MM.1S (cell line): Measurements from ENCODE around the gene CRY2.

Source experiments
- DNase-seq: peaks from one replicate; pipeline ENCODE4 v3.0.0-alpha.2; 2015
- H2AFZ ChIP-seq: fragments of 300-600 bp; sonication (generic); 2 replicates; pipeline ENCODE4 v1.6.0; 2016; ENCODE audit warnings: antibody characterized with exemption, low read length
- H3F3A ChIP-seq: fragments of 300-600 bp; sonication (generic); 2 replicates; pipeline ENCODE4 v1.6.1; 2016; ENCODE audit warnings: mild to moderate bottlenecking, antibody characterized with exemption, low read length, moderate library complexity, mixed read lengths; ENCODE audit not compliant: insufficient read depth
- H3K27ac ChIP-seq: fragments of 300-600 bp; sonication (generic); 2 replicates; pipeline ENCODE4 v1.5.1; 2016; ENCODE audit warnings: mild to moderate bottlenecking, low read length
- H3K27me3 ChIP-seq: fragments of 300-600 bp; sonication (generic); replicated peaks from 2 replicates; pipeline ENCODE4 v1.6.0; 2016; ENCODE audit warnings: low read length; ENCODE audit not compliant: insufficient read depth
- H3K36me3 ChIP-seq: fragments of 300-600 bp; sonication (generic); replicated peaks from 2 replicates; pipeline ENCODE4 v1.6.1; 2016; ENCODE audit warnings: mild to moderate bottlenecking, low read length, mixed read lengths; ENCODE audit not compliant: insufficient read depth
- H3K4me1 ChIP-seq: fragments of 300-600 bp; sonication (generic); 2 replicates; pipeline ENCODE4 v1.6.1; 2016; ENCODE audit warnings: low read length, mixed read lengths
- H3K4me2 ChIP-seq: fragments of 300-600 bp; sonication (generic); 2 replicates; pipeline ENCODE4 v1.6.0; 2016; ENCODE audit warnings: low read depth, low read length
- H3K4me3 ChIP-seq: fragments of 300-600 bp; sonication (generic); 2 replicates; pipeline ENCODE4 v1.5.1; 2016; ENCODE audit warnings: low read length, mixed read lengths
- H3K79me2 ChIP-seq: fragments of 300-600 bp; sonication (generic); 2 replicates; pipeline ENCODE4 v1.6.1; 2016; ENCODE audit warnings: mixed run types, low read length, mixed read lengths
- H3K9ac ChIP-seq: fragments of 300-600 bp; sonication (generic); 2 replicates; pipeline ENCODE4 v1.6.1; 2016; ENCODE audit warnings: low read length, mixed read lengths
- H3K9me2 ChIP-seq: fragments of 300-600 bp; sonication (generic); replicated peaks from 2 replicates; pipeline ENCODE4 v1.6.1; 2016; ENCODE audit warnings: mild to moderate bottlenecking, low read length, mixed read lengths; ENCODE audit not compliant: insufficient read depth
- H3K9me3 ChIP-seq: fragments of 300-600 bp; sonication (generic); replicated peaks from 2 replicates; pipeline ENCODE4 v1.6.1; 2016; ENCODE audit warnings: mild to moderate bottlenecking, low read length, mixed read lengths; ENCODE audit not compliant: insufficient read depth
- H4K20me1 ChIP-seq: fragments of 300-600 bp; sonication (generic); 2 replicates; pipeline ENCODE4 v1.6.1; 2016; ENCODE audit warnings: mild to moderate bottlenecking, low read length, moderate library complexity, mixed read lengths; ENCODE audit not compliant: insufficient read depth
- EZH2 ChIP-seq: fragments of 300-600 bp; sonication (generic); optimal IDR thresholded peaks from 2 replicates; pipeline ENCODE3; 2017; ENCODE audit warnings: low read depth, mild to moderate bottlenecking, antibody characterized with exemption, low read length, mixed read lengths
- EZH2phosphoT487 ChIP-seq: fragments of 300-600 bp; sonication (generic); IDR thresholded peaks from 2 replicates; pipeline ENCODE4 v1.6.1; 2018; ENCODE audit warnings: antibody characterized with exemption, low read length
- TF ChIP-seq, protein P1 (sequence below): fragments of 300-600 bp; sonication (generic); IDR thresholded peaks from 2 replicates; pipeline ENCODE4 v1.5.1; 2016; ENCODE audit warnings: antibody characterized with exemption, low read length, mixed read lengths

The CRY2 gene

DNA sequence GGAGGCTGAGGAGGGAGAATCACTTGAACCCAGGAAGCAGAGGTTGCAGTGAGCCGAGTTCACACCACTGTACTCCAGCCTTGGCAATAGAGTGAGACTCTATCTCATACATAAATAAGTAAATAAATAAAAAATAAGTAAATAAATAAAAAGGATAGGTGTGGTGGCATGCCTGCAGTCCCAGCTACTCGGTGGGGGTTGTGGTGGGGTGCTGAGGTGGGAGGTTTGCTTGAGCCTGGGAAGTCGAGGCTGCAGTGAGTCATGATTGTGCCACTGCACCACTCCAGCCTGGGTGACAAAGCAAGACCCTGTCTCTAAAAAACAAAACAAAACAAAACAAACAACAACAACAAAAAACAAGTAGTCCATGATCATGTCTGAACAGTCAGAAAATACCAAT lies 78.3 kb downstream of the CRY2 start:
- Histone ChIP-seq H2AFZ (no peak overlapping the region), H3F3A (peaks cover 12% of the 10 kb centered on the region), H3K27ac (no peak overlapping the region), H3K9me2 (no peaks in the 10 kb centered on the region), H3K4me1 (peaks cover 17% of the 10 kb centered on the region; the same call in 1 of the 2 replicates), H3K4me2 (no peak overlapping the region), H3K9me3 (no peaks in the 10 kb centered on the region), H3K27me3 (peaks cover 13% of the 10 kb centered on the region; the same call in 1 of the 2 replicates), H4K20me1 (no peaks in the 10 kb centered on the region), H3K36me3 (no peaks in the 10 kb centered on the region), H3K79me2 (no peaks in the 10 kb centered on the region), H3K9ac (no peak overlapping the region), H3K4me3 (no peak overlapping the region)
- no peak for TF ChIP-seq EZH2phosphoT487
- no peak for TF ChIP-seq EZH2
- TF ChIP-seq, protein P1, sequence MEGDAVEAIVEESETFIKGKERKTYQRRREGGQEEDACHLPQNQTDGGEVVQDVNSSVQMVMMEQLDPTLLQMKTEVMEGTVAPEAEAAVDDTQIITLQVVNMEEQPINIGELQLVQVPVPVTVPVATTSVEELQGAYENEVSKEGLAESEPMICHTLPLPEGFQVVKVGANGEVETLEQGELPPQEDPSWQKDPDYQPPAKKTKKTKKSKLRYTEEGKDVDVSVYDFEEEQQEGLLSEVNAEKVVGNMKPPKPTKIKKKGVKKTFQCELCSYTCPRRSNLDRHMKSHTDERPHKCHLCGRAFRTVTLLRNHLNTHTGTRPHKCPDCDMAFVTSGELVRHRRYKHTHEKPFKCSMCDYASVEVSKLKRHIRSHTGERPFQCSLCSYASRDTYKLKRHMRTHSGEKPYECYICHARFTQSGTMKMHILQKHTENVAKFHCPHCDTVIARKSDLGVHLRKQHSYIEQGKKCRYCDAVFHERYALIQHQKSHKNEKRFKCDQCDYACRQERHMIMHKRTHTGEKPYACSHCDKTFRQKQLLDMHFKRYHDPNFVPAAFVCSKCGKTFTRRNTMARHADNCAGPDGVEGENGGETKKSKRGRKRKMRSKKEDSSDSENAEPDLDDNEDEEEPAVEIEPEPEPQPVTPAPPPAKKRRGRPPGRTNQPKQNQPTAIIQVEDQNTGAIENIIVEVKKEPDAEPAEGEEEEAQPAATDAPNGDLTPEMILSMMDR = no peak
- DNase-seq = no peak

DNA sequence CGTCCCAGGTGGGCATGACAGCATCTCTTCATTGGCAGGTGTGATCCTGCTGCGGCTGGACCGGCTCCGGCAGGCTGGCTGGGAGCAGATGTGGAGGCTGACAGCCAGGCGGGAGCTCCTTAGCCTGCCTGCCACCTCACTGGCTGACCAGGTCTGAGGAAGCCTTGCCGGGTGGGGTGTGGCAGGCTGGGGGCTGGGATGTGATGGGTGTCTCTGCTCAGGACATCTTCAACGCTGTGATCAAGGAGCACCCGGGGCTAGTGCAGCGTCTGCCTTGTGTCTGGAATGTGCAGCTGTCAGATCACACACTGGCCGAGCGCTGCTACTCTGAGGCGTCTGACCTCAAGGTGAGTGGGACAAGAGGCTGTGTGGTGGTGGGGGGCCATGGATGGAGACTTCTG lies 78.7 kb downstream of the CRY2 start:
- no peak overlapping the region for H3K27ac ChIP-seq
- DNase-seq = no peak
- H3K4me3 ChIP-seq = no peak overlapping the region
- H3K27me3 ChIP-seq = peaks cover 13% of the 10 kb centered on the region; the same call in 1 of the 2 replicates
- no peaks in the 10 kb centered on the region for H3K79me2 ChIP-seq
- no peaks in the 10 kb centered on the region for H3K9me3 ChIP-seq
- H3K36me3 ChIP-seq = no peaks in the 10 kb centered on the region
- H3K9me2 ChIP-seq = no peaks in the 10 kb centered on the region
- H3K4me2 ChIP-seq = no peak overlapping the region
- peaks cover 18% of the 10 kb centered on the region; the same call in 1 of the 2 replicates for H3K4me1 ChIP-seq
- H4K20me1 ChIP-seq = no peaks in the 10 kb centered on the region
- no peak for TF ChIP-seq EZH2phosphoT487
- TF ChIP-seq EZH2 = no peak
- TF ChIP-seq, protein P1 = no peak
- no peak overlapping the region for H2AFZ ChIP-seq
- H3K9ac ChIP-seq = no peak overlapping the region
- H3F3A ChIP-seq = peaks cover 12% of the 10 kb centered on the region

- Histone ChIP-seq H3K4me2 (no peak overlapping the region), H3K27ac (no peak overlapping the region), H3K79me2 (no peaks in the 10 kb centered on the region), H3K27me3 (peaks cover 13% of the 10 kb centered on the region; the same call in 1 of the 2 replicates), H3K36me3 (no peaks in the 10 kb centered on the region), H3K9ac (no peak overlapping the region), H3K4me3 (no peak overlapping the region), H2AFZ (no peak overlapping the region), H3F3A (peaks cover 12% of the 10 kb centered on the region), H4K20me1 (no peaks in the 10 kb centered on the region), H3K4me1 (peaks cover 15% of the 10 kb centered on the region; the same call in 1 of the 2 replicates), H3K9me2 (no peaks in the 10 kb centered on the region), H3K9me3 (no peaks in the 10 kb centered on the region)
- no peak for DNase-seq
- TF ChIP-seq, protein P1 = no peak
- no peak for TF ChIP-seq EZH2
- no peak for TF ChIP-seq EZH2phosphoT487
Measured at GRCh38 chr11:45926536-45927331, 79.5 kb downstream of the CRY2 start.
